Measurements from ENCODE around the gene PGR.
"Not testable (repeated sequence)": the region's sequence is repeated elsewhere in the genome, so short reads cannot be mapped to it uniquely, and the experiment has no call there.

Gene PGR

DNA sequence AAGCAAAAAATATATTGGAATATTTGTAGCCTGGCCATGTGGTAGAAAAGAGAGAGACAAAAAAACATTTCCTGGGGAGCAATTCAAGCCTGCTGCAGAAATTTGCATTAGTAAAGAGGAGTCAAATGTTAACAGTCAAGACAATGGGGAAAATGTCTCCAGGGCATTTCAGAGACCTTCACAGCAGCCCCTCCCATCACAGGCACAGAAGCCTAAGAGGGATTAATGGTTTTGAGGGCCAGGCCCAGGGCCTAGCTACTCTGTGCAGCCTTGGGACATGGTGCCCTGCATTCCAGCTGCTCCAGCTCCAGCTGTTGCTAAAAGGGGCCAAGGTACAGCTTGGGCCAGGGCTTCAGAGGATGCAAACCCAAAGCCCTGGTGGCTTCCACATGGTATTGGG is 46.8 kb downstream of the PGR start:
- DNase-seq (ENCODE audit: low read depth in 2 of 2) = no peak

DNA sequence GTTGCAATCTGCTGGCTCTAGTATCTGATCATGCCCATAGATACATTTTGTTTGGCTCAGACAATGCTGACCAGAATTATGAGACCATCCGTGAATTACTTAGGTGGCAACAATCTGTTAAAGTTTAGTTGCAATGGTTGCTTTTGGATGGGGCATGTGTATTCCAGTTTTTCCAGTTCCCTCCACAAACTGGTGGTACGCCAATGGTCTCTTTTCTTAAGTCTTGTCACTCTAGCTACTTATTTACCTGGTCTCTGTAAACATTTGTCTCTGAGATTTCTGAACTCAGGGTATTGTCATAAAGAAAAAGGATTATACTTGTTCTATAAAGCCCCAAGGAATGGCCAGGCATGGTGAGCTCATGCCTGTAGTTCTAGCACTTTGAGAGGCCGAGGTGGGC is 65.9 kb downstream of the PGR start:
- DNase-seq (ENCODE audit: low read depth in 2 of 2) = no peak

DNA sequence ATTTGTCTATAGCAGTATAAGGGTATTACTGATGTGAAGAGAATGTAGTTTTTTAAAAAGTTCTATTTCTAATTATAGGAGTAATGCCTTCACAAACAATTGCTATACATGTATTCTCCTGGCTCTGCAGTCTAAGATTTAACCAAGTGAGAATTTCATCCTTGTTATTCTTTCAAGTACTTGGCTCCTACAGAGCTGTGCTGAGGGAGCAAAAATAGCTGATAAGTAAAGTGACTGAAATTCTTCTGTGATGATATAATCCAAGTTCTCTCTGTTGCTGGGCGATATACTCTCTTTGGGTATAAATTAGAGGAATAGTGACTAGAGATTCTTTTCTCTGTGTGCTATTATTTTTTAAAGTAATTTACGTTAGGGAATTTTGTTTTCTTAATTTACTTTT is 68.0 kb downstream of the PGR start:
- DNase-seq (ENCODE audit: low read depth in 2 of 2) = no peak

DNA sequence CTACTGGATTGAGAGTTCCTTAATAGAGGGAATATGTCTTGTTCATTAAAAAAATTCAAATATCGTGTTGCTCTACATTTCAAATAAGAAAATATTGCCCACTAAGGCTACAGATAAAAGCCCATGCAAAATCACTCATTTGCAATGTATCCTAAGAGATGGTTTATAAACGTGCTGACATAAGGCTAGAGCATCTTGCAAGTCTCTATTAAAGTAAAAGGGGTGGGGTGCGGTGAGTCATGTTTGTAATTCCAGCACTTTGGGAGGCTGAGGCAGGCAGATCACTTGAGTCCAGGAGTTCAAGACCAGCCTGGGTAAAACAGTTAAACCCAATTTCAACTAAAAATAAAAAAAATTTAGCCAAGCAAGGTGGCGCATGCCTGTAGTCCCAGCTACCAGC is 70.3 kb downstream of the PGR start:
- no peak for DNase-seq (ENCODE audit: low read depth in 2 of 2)

DNA sequence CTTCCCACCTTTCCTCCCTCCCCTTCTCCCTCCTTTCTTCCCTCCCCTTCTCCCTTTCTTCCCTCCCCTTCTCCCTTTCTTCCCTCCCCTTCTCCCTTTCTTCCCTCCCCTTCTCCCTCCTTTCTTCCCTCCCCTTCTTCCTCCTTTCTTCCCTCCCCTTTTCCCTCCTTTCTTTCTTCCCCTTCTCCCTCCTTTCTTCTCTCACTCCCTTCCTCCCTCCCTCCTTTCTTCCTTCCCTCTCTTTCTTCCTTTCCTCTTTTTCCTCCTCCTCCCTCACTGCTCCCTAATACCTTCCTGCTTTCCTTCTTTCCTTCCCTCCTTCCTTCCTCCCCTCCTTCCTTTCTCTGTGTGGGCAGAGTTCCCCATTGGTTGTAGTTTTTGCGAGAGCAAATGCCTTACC is 76.1 kb downstream of the PGR start:
- no peak for DNase-seq (ENCODE audit: low read depth in 2 of 2)

DNA sequence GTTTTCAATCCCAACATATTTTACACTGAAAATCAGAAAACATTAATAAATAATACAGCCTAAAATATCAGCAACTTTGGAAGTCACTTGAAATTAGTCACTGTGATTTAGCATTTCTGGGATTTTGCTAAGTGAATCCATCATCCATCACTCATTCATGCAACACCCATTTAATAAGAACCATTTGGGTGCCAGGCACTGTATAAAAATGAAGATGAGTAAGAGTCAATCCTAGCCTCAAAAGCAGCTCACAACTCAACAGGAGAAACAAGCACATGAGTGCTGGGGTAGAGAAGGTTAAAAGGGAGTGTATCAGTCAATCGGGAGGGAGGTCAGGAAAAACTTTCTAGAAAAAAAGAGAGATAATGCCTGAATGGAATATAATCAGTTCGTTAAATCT is 77.9 kb downstream of the PGR start:
- no peak for DNase-seq (ENCODE audit: low read depth in 2 of 2)

DNA sequence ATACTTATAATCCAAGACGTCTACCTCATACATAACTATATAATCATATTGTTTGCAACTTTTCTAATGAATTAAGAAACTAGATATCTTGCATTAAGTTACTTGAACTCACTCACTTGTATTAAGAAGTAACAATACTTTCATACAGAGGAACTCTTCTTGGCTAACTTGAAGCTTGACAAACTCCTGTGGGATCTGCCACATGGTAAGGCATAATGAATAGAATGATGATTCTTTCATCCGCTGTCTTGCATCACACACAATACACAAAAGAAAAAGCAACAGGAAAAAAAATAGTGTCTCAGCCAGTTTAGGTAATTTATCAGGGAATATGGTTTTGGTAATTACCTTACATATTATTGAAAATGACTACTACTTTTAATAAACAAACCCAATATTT is 79.8 kb downstream of the PGR start:
- no peak for DNase-seq (ENCODE audit: low read depth in 2 of 2)

DNA sequence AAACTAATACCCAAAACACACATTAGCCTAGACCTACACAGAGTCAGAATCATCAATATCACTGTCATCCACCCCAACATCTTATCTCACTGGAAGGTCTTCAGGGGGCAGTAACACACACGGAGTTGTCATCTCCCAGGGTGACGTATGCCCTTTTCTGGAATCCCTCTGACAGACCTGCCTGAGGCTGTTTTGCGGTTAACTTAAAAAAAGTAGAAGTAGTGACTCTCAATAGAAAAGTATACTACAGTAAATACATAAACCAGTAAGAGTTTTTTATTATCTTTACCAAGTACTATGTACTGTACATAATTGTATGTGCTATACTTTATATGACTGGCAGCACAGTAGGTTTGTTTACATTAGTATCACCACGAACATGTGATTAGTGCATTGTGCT is 80.5 kb downstream of the PGR start:
- no peak for DNase-seq (ENCODE audit: low read depth in 2 of 2)

DNA sequence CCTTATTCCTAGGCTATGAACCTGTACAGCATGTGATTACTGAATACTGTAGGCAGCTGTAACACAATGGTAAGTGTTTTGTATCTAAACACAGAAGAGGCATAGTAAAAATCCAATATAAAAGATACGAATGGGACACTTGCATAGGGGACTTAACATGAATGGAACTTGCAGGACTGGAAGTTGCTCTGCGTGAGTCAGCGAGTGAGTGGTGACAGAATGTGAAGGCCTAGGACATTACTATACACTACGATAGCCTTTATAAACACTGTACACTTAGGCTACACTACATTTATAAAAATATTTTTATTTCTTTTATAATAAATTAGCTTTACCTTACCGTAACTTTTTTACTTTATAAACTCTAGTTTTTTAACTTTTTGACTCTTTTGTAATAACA is 81.1 kb downstream of the PGR start:
- no peak for DNase-seq (ENCODE audit: low read depth in 2 of 2)

DNA sequence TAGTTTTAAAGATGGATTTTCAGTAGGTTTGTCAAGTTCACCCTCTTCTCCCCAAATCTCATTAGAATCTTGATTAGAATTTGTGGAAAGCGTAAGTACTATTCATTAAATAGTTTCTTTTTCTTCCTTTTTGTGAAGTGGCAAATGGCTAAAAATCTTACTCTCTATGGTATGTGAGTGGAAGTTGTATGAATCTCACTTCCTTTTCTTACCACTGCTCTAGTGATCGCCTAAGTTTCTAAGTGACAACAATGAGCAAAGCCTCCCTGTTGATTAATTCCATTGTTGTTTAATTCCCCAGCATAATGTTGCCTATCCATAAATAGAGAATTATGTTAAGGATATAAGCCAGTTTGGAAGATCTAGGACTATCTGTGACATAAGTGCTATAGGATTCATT is 82.7 kb downstream of the PGR start:
- no peak for DNase-seq (ENCODE audit: low read depth in 2 of 2)

DNA sequence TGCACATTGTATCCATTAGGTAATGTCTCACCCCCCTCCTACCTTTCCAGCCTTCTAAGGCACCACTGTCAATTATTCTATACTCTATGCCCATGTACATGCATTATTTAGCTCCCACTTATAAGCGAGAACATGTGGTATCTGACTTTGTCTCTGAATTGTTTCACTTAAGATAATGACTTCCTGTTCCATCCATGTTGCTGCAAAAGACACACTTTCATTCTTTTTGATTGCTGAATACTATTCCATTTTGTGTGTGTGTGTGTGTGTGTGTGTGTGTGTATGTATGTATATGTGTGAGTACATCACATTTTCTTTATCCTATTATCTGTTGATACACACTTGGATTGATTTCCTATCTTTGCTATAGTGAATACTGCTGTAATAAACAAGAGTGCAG is 84.2 kb downstream of the PGR start:
- DNase-seq (ENCODE audit: low read depth in 2 of 2) = no peak

DNA sequence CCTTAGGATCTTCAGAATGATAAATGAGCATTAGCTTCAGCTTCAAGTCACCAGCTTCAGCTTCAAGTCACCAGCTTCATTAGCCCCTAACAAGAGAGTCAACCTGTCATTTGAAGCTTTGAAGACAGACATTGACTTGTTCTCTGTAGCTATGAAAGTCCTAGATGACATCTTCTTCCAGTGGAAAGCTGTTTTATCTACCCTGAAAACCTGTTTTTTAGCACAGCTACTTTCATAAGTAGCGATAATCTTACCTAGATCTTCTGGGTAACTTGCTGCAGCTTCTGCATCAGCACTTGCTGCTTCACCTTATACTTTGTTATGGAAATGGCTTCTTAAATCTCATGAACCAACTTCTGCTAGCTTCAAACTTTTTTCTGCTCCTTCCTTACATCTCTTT is 85.7 kb downstream of the PGR start:
- no peak for DNase-seq (ENCODE audit: low read depth in 2 of 2)

DNA sequence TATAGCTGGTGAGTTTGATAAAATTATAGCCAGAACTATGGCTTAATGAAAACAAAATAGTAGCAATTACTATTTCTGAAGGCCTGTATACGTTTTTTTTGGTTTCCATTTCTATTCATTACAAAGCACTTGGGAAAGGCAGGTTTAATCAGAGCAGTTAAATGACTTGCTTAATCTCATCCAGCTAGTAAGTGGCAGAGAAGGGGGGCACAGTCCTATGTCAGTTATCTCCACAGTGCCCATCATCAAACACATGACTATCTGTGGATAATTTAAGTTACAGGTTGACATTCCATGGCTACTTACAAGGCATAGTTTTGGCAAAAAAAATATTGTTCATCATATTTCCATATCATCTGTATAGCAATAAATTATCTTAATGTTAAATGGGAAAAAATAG is 93.7 kb downstream of the PGR start:
- DNase-seq (ENCODE audit: low read depth in 2 of 2) = no peak

DNA sequence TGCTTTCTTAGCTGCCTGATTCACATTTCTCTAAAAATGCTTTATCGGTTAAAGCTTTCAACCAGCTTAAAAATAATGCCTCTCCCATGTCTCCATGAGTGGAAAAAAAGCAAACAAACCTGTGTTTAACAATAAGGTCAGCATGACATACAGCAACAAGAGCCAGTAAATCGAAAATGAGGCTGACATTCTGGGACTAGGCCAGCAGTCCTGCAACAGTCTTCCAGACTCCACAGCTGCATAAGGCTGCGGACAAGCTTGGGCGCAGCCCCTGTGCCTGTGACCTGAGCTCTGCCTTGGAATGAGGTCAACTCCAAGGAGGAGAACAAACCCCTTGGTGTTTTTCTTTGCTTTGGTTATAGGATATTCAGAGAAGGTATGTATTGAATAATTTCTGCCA is 95.5 kb downstream of the PGR start:
- no peak for DNase-seq (ENCODE audit: low read depth in 2 of 2)

DNA sequence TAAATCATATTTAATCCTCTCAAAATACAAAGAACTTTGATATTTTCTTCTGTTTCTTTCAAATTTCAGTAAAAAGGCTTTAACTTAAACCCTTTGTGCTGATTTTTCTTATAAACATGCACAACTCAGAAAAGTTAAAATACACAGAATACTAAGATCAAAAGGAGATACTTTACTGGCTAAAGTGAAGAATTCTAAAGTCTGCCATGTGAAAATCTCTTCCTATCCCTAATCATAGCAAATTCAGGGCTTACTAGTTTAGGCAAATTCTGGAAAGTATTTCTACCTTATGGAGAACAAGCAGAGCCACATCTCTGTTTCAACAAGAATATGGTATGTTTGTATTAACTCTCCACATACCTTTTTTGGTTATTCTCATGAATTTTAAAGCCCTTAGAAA is 96.6 kb downstream of the PGR start:
- DNase-seq (ENCODE audit: low read depth in 2 of 2) = no peak

DNA sequence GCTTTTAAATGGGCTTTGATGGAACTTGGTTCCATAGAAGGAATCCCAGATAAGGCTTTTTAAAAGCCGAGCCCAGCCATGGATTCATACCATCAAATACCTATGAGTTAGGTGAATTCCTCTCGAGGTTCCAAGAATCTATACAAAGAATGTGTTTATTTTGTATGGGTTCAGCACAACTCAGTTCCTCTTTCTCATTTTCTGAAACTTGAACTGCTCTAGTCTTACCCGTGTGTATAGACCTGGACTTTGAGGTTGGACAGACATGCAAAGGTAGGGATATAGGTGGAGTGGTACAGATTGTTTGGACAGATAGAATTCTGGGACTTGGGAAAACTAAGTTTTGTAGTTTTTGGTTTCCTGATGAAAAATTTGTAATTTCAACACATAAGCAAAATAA is 97.9 kb downstream of the PGR start:
- no peak for DNase-seq (ENCODE audit: low read depth in 2 of 2)

DNA sequence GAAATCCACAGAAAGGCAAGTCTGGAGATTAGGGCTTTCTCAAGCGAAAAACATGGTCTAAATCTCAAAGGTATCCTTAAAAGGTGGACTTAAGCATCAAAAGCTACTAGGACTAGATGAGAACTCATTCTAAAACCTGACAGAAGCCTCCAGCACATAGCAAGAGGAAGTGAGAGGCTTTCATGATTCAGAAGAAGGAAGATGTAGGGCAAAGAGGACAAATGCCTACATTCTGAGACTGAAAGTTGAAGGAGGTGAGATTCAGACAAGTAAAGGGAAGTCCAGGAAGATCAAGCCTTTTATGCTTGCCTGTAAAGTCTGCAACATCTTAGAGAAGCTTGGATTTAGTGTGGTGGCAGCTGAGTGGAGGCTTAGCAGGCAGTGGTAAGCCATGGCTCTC is 98.9 kb downstream of the PGR start:
- DNase-seq (ENCODE audit: low read depth in 2 of 2) = no peak

DNA sequence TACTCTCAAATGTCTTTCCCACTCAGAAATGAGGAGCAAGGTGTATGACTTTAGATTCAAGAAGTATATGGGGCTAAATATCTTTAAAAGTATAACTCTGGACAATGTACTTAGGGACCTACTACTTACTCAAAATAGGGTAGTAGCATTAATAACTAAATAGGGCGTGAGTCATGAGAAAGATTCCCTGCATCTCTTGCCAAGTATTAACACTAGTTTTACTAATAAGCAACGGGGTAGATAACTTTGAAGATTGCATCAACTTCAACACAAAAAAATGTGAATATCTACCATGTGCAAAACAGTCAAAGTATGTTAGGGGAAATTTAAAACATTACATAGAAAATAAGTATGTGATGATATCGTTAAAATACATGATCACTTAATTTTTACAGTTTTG is 99.6 kb downstream of the PGR start:
- DNase-seq (ENCODE audit: low read depth in 2 of 2) = no peak

DNA sequence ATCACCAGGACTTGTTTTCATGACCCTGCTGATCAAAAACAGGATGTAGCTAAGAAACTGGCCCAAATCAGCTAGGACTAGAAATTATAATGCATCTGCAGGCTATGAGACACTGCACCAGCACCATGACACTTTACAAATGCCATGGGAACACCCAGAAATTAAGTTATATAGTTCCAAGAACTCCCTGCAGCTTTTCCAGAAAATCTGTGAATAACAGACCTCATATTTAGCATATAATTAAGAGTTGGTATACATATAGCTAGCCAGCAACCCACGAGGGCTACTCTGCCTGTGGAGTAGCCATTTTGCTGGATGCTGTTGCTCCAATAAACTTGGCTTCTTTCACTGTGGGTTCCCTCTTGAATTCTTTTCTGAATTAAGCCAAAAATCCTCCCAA is 101.0 kb downstream of the PGR start:
- no peak for DNase-seq (ENCODE audit: low read depth in 2 of 2)

DNA sequence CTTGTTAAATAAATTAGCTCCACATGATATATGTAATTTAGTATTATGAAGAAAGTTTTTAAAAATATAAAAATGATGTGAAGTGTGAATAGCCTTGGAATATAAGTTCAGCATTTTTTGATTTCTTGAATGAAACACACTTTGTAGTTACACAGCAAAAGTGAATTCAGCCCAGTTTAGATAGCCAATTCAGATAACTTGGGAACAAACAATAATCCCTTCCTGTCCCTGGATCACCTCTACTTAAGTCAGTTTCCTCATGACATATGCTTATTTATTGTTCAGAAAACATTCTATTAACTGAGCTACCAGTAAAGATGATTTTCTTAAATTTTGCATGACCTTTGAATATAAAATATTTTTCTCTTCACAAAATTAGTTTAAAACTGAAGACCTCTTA is 107.4 kb downstream of the PGR start:
- no peak for DNase-seq (ENCODE audit: low read depth in 2 of 2)

DNA sequence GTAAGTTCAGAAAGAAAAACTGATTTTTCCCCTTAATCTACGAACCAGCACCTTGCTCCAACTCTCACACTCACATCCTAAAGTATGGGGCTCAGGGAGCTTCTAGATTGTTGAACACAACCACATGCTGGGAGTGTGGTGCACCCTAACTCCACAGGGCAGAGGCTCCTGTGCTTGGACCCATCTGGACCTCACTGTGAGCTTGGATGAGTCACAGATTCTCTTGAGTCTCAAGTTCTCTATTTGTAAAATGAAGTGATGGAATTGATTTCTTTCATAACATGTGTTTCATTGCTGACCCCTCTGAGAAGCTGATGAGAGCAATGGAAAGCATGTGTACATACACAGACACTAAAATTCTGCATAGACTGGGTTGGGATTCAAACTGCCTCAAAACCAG is 109.7 kb downstream of the PGR start:
- no peak for DNase-seq (ENCODE audit: low read depth in 2 of 2)

DNA sequence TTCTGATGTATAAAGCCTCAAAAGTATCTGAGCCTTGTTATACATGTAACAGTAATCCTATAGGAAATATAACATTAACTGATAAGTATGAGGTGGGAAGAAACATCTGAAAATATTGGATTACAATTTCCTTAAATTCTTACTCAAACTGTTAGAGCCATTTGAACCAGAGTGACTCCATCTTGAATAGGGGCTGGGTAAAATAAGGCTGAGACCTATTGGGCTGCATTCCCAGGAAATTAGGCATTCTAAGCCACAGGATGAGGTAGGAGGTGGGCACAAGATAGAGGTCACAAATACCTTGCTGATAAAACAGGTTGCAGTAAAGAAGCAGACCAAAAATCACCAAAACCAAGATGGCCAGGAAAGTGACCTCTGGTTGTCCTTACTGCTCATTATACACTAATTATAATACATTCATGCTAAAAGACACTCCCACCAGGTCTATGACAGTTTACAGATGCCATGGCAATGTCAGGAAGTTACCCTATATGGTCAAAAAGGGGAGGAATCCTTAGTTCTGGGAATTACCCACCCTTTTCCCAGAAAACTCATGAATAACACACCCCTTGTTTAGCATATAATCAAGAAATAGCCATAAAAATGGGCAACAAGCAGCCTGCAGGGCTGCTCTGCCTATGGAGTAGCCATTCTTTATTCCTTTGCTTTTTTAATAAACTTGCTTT is 114.9 kb downstream of the PGR start:
- no peak for DNase-seq (ENCODE audit: low read depth in 2 of 2)

DNA sequence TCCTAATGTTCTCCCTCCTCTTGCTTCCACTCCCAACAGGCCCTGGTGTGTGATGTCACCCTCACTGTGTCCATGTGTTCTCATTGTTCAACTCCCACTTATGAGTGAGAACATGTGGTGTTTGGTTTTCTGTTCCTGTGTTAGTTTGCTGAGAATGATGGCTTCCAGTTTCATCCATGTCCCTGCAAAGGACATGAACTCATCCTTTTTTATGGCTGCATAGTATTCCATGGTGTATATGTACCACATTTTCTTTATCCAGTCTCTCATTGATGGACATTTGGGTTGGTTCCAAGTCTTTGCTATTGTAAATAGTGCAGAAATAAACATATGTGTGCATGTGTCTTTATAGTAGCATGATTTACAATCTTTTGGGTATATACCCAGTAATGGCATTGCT is 115.9 kb downstream of the PGR start:
- DNase-seq (ENCODE audit: low read depth in 2 of 2) = not testable (repeated sequence)

DNA sequence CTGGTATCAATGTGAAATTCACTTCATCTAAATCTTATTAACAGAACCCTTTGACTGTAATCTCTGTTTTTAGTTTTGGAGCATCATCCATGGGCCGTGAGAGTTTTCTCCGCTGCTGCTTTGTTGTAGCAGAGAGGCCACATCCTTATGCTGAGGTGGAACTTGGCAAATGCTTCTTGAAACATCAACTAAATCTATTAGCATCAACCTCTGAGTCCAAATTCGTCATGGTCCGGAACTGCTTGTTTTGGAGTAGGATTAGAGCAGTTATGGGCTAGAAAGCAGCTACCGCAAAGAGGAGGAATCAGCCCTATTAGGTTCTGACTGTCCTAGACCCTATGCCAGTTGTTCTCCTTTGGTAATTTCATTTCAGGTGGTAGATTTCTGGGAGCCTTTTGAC is 117.7 kb downstream of the PGR start:
- DNase-seq (ENCODE audit: low read depth in 2 of 2) = no peak

DNA sequence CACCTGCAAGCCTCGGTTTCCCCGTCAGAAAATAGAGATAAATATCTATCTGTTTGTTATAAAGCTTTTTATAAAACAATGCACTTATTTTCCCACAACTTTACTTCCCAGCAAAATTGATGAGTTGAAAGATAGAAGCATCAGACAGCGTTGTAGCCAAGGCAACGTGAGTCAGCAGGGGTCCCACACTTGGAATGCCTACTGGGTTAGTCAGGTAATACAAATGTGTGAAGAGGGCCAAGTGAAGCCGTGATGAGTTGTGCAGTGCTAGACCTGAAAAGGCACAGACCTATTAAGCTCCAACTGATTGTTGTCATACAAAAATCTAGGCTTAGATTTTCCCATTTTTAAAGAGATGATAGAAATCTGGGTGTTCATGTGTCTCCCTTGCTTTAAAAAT is 118.7 kb downstream of the PGR start:
- DNase-seq (ENCODE audit: low read depth in 2 of 2) = no peak
